OCI-LY3 (cell line): Measurements from ENCODE around the gene PRDM16.

Experiments used
- H2AFZ ChIP-seq: fragments of 200-600, 300-600 bp; shearing (Covaris generic); 2 replicates; pipeline ENCODE4 v1.6.0; 2014; ENCODE audit warnings: antibody characterized with exemption, low read depth, low read length
- H3K27ac ChIP-seq: fragments of 200-600, 300-600 bp; sonication (generic); 2 replicates; pipeline ENCODE4 v1.5.1; 2014; ENCODE audit warnings: mild to moderate bottlenecking, low read length, moderate library complexity, mixed read lengths
- H3K27me3 ChIP-seq: fragments of 200-600, 300-600 bp; sonication (generic); 2 replicates; pipeline ENCODE4 v1.6.1; 2014; ENCODE audit warnings: low read depth, low read length, mixed read lengths
- H3K36me3 ChIP-seq: fragments of 200-600, 300-600 bp; sonication (generic); replicated peaks from 2 replicates; pipeline ENCODE3; 2014; ENCODE audit warnings: low read depth, low read length, mixed read lengths
- H3K4me1 ChIP-seq: fragments of 300-600, 200-600 bp; sonication (generic); 2 replicates; pipeline ENCODE4 v1.6.1; 2014; ENCODE audit warnings: low read length, mixed read lengths
- H3K4me2 ChIP-seq: fragments of 200-600, 300-600 bp; sonication (generic); 2 replicates; pipeline ENCODE4 v1.6.1; 2014; ENCODE audit warnings: low read length, mixed read lengths
- H3K4me3 ChIP-seq: fragments of 300-600, 200-600 bp; sonication (generic); 2 replicates; pipeline ENCODE4 v1.5.1; 2014; ENCODE audit warnings: antibody characterized with exemption, mild to moderate bottlenecking, low read length, moderate library complexity
- H3K79me2 ChIP-seq: fragments of 300-600, 200-600 bp; shearing (Covaris generic); 2 replicates; pipeline ENCODE4 v1.6.1; 2014; ENCODE audit warnings: mild to moderate bottlenecking, low read length, mixed read lengths
- H3K9ac ChIP-seq: fragments of 300-600, 200-600 bp; shearing (Covaris generic); 2 replicates; pipeline ENCODE4 v1.6.0; 2014; ENCODE audit warnings: mild to moderate bottlenecking, low read length, moderate library complexity
- H3K9me3 ChIP-seq: fragments of 200-600, 300-600 bp; shearing (Covaris generic); 2 replicates; pipeline ENCODE4 v1.6.1; 2014; ENCODE audit warnings: low read length, mixed read lengths; ENCODE audit not compliant: insufficient read depth
- H4K20me1 ChIP-seq: fragments of 200-600, 300-600 bp; sonication (generic); 2 replicates; pipeline ENCODE4 v1.6.1; 2016; ENCODE audit warnings: low read length, mixed read lengths; ENCODE audit not compliant: insufficient read depth
- EZH2phosphoT487 ChIP-seq: fragments of 200-600 bp; shearing (Covaris generic); IDR thresholded peaks from 2 replicates; pipeline ENCODE4 v1.6.1; 2018; ENCODE audit warnings: antibody characterized with exemption, mixed run types, low read depth
- TF ChIP-seq, protein P1 (sequence below): fragments of 200-600, 300-600 bp; sonication (generic); IDR thresholded peaks from 2 replicates; pipeline ENCODE4 v1.5.1; 2014; ENCODE audit warnings: antibody characterized with exemption, low read length, low read depth

The PRDM16 gene

DNA sequence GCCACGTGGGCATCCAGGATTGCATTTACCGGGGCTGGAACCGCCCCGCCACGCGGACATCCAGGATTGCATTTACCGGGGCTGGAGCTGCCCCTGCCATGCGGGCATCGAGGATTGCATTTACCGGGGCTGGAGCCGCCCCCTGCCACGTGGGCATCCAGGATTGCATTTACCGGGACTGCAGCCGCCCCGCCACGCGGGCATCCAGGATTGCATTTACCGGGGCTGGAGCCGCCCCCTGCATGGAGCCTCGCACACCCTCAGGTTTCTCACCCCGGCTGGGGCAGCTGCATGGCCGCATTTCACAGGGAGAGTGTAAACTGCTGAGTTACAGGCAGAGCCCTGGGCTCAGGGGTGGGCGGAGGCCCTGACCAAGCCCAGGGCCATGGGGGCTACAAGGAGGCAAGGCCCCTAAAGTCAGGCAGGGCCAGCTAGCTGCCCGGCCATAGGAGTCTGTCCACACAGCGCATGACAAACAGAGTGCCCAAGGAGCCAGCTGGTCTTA lies 218.7 kb downstream of the PRDM16 start:
- Histone ChIP-seq H3K4me2 (no peak overlapping the region), H3K79me2 (no peaks in the 10 kb centered on the region), H3K4me1 (no peaks in the 10 kb centered on the region), H3K27ac (no peak overlapping the region), H2AFZ (no peak overlapping the region), H3K9me3 (no peaks in the 10 kb centered on the region), H4K20me1 (no peaks in the 10 kb centered on the region), H3K9ac (no peak overlapping the region), H3K4me3 (no peak overlapping the region), H3K27me3 (no peaks in the 10 kb centered on the region), H3K36me3 (no peaks in the 10 kb centered on the region)
- TF ChIP-seq, protein P1, sequence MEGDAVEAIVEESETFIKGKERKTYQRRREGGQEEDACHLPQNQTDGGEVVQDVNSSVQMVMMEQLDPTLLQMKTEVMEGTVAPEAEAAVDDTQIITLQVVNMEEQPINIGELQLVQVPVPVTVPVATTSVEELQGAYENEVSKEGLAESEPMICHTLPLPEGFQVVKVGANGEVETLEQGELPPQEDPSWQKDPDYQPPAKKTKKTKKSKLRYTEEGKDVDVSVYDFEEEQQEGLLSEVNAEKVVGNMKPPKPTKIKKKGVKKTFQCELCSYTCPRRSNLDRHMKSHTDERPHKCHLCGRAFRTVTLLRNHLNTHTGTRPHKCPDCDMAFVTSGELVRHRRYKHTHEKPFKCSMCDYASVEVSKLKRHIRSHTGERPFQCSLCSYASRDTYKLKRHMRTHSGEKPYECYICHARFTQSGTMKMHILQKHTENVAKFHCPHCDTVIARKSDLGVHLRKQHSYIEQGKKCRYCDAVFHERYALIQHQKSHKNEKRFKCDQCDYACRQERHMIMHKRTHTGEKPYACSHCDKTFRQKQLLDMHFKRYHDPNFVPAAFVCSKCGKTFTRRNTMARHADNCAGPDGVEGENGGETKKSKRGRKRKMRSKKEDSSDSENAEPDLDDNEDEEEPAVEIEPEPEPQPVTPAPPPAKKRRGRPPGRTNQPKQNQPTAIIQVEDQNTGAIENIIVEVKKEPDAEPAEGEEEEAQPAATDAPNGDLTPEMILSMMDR, result no peak
- no peak for TF ChIP-seq EZH2phosphoT487

DNA sequence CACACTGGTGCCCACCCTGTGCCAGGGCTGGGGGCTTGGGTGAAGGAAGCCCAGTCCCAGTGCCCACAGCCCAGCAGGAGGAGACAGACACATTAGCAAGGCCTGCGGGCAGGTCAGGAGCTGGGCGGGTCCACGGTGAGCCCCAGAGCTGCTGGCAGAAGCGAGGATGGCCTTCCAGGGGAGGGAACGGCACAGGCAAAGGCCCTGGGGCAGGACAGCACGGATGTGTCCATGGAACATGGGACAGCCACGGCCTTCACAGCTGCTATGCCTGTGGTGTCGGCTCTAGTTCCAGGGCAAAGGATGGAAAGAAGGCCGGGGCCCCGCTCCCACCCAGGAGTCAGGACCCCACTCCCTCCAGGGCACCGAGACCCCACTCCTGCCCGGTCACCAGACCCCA lies 220.5 kb downstream of the PRDM16 start:
- Histone ChIP-seq H3K79me2 (no peaks in the 10 kb centered on the region), H3K4me1 (no peaks in the 10 kb centered on the region), H3K27me3 (no peaks in the 10 kb centered on the region)

DNA sequence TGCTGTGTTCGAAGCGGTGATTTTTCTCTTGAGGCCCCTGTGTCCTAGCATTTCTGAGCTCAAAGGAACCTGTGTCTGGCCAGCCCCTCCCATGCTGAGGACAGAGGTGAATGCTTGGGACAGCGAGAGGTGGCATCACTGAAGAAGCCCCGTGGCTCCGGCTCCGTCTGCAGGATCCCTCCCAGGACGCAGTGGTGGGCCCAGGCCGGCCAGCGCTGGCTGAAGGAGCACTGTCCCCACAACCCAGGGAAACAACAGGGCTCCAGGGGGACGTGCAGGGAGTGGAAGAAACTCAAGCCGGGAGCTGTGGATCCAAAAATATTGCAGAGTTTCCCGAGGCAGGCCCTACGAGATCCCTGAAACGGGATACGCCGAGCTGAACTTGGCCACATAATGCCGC lies 221.4 kb downstream of the PRDM16 start:
- Histone ChIP-seq H2AFZ (no peak overlapping the region), H3K9me3 (no peaks in the 10 kb centered on the region), H3K4me2 (no peak overlapping the region), H4K20me1 (no peaks in the 10 kb centered on the region), H3K4me1 (no peaks in the 10 kb centered on the region), H3K36me3 (no peaks in the 10 kb centered on the region), H3K27ac (no peak overlapping the region), H3K9ac (no peak overlapping the region), H3K27me3 (no peaks in the 10 kb centered on the region), H3K79me2 (no peaks in the 10 kb centered on the region), H3K4me3 (no peak overlapping the region)
- TF ChIP-seq, protein P1, result no peak
- TF ChIP-seq EZH2phosphoT487, result no peak

More for the DNA sequence above, 220.5 kb downstream of the PRDM16 start:
- Histone ChIP-seq H3K9me3 (no peaks in the 10 kb centered on the region), H4K20me1 (no peaks in the 10 kb centered on the region), H3K27ac (no peak overlapping the region), H3K36me3 (no peaks in the 10 kb centered on the region), H3K4me2 (no peak overlapping the region), H3K4me3 (no peak overlapping the region), H3K9ac (no peak overlapping the region), H2AFZ (no peak overlapping the region)
- no peak for TF ChIP-seq EZH2phosphoT487
- TF ChIP-seq, protein P1, result no peak

DNA sequence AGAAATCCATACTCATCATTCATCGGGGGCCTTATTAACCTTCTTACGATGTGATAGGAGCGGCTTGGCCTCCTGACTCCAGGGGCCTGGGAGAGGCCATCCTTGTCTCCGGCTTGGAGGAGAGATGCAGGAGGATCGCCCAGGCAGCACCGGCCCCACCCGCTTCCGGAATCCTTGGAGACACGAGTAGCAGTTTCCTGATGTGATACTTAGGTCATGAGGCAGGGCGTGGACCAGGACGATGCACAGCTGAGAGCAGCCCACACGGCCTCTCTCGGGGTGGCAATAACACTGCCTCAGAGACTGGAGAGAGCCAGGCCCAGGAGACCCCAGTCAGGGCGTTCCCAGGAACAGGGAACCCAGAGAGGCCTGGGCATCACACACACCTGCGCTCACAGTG lies 221.9 kb downstream of the PRDM16 start:
- H4K20me1 ChIP-seq, result no peaks in the 10 kb centered on the region
- no peak overlapping the region for H3K9ac ChIP-seq
- H3K4me3 ChIP-seq, result no peak overlapping the region
- H3K27ac ChIP-seq, result no peak overlapping the region
- no peak for TF ChIP-seq EZH2phosphoT487
- TF ChIP-seq, protein P1, result no peak
- H3K79me2 ChIP-seq, result no peaks in the 10 kb centered on the region
- H3K36me3 ChIP-seq, result no peaks in the 10 kb centered on the region
- no peak overlapping the region for H2AFZ ChIP-seq
- H3K4me1 ChIP-seq, result no peaks in the 10 kb centered on the region
- no peaks in the 10 kb centered on the region for H3K9me3 ChIP-seq
- H3K27me3 ChIP-seq, result no peaks in the 10 kb centered on the region
- no peak overlapping the region for H3K4me2 ChIP-seq
